ENCODE measurements around the gene ARHGEF28. TPM values are rescaled to one million over a fixed set of nuclear protein-coding genes. Genes with fewer than 3 reads are reported as not detected.

ARHGEF28 gene
- total RNA-seq, 6 experiments from 2014 or later: 3.0 to 14.9 (median 6.4) TPM

- intact Hi-C loops (cut with DNase I): no loop called here
- peaks cover 0 to 8% (median 0%) of the 10 kb centered on the region in 4 donors for H3K4me1 ChIP-seq
- no peaks in the 10 kb centered on the region for H3K27me3 ChIP-seq
- H3K9me3 ChIP-seq: no peaks in the 10 kb centered on the region
- no peak overlapping the region for H3K27ac ChIP-seq
- H3K36me3 ChIP-seq: no peaks in the 10 kb centered on the region
- DNase-seq: no peak
- WGBS (ENCODE audit: insufficient coverage, low coverage, low lambda C conversion rate, missing lambda C conversion rate): 13% methylated on average over 3 of the region's 3 CpGs
- H3K4me3 ChIP-seq: no peak overlapping the region
- ATAC-seq: peak; percentile 44 to 91 (median 65)
- TF ChIP-seq POLR2A (IDR thresholded peaks at IDR 0.05) (no peak), CTCF (IDR thresholded peaks at IDR 0.05) (no peak)
Observed at GRCh38 chr5:73612799-73613198, 13.2 kb upstream of the ARHGEF28 start.

- ATAC-seq: no peak
- intact Hi-C loops (cut with DNase I): no loop called here
- no peak overlapping the region for H3K27ac ChIP-seq
- no peak overlapping the region for H3K4me3 ChIP-seq
- H3K27me3 ChIP-seq: no peaks in the 10 kb centered on the region
- WGBS (ENCODE audit: insufficient coverage, low coverage, low lambda C conversion rate, missing lambda C conversion rate): 67% methylated on average over 1 of the region's 2 CpGs
- H3K9me3 ChIP-seq: no peaks in the 10 kb centered on the region
- H3K36me3 ChIP-seq: no peaks in the 10 kb centered on the region
- no peak for TF ChIP-seq CTCF (IDR thresholded peaks at IDR 0.05)
- no peak for TF ChIP-seq POLR2A (IDR thresholded peaks at IDR 0.05)
- peaks cover 0 to 8% (median 0%) of the 10 kb centered on the region in 4 donors for H3K4me1 ChIP-seq
- no peak for DNase-seq
Observed at GRCh38 chr5:73615085-73615484, 10.9 kb upstream of the ARHGEF28 start.

GRCh38 chr5:73615947-73616346 lies 10.0 kb upstream of the ARHGEF28 start:
- Histone ChIP-seq H3K4me3 (no peak overlapping the region), H3K4me1 (peaks cover 0 to 8% (median 0%) of the 10 kb centered on the region in 4 donors), H3K27me3 (no peaks in the 10 kb centered on the region), H3K9me3 (no peaks in the 10 kb centered on the region), H3K27ac (no peak overlapping the region), H3K36me3 (no peaks in the 10 kb centered on the region)
- DNase-seq (no peak), ATAC-seq (no peak)
- TF ChIP-seq CTCF (IDR thresholded peaks at IDR 0.05) (no peak), POLR2A (IDR thresholded peaks at IDR 0.05) (no peak)
- intact Hi-C loops (cut with DNase I): no loop called here
- 95% methylated on average over 3 of the region's 4 CpGs for WGBS (ENCODE audit: insufficient coverage, low coverage, low lambda C conversion rate, missing lambda C conversion rate)

GRCh38 chr5:73617510-73618279 lies 8.3 kb upstream of the ARHGEF28 start:
- Histone ChIP-seq H3K9me3 (no peaks in the 10 kb centered on the region), H3K27me3 (no peaks in the 10 kb centered on the region), H3K36me3 (no peaks in the 10 kb centered on the region), H3K4me1 (peaks cover 0 to 8% (median 0%) of the 10 kb centered on the region in 4 donors), H3K27ac (no peak overlapping the region), H3K4me3 (no peak overlapping the region)
- ATAC-seq (peak in 3 of 4 donors; percentile 32 to 50 (median 44)), DNase-seq (no peak)
- TF ChIP-seq CTCF (IDR thresholded peaks at IDR 0.05) (no peak), POLR2A (IDR thresholded peaks at IDR 0.05) (no peak)
- WGBS (ENCODE audit: insufficient coverage, low coverage, low lambda C conversion rate, missing lambda C conversion rate): 59% methylated on average over 8 of the region's 9 CpGs
- intact Hi-C loops (cut with DNase I): no loop called here

All from right lobe of liver (tissue), 6 donors.